Measurements from ENCODE around the gene TNPO1.

Gene TNPO1

DNA sequence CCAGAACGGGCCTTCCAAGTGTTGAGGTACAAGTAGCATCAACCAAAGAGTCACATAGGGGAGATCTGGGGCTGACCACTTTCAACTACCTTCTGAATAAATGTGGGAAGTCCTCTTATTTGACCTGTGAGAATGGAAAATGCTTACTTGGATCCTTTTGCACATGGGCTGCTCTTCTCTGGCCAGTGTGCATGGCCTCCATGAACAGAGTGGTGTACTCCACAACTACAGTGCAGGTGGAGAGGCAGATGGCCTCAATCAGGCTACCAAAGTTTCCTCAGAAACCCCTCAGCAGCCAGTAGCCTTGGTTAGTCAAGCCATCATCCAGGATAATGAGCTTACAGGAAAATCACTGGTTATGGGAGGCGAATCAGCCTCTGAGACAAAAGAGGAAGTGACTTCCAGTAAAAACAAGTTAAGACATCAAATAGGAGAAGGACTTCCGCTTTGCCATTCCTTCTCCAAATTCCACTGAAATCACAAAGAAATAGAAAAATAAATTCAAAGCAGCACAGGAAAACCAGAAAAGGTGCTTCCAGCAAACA lies 121.1 kb downstream of the TNPO1 start:
- DNase-seq = no peak

DNA sequence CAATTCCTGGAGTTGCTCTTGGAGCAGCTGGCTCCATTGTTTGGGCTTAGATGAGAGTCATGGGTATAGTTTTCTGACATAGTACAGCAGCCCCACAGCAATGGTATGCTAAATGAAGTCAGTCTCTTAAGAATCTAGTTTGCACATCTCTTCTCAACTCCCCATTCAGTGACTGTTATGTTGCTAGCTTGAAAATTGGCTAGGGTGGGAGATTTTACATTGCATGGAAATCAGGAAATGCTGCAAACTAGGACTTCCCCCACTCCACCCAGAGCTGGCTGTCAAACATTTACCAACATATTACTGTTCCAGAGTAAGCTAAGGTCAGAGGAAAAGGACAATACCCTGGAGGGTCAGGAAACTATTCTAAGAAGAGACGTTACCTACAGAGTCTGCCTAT lies 121.7 kb downstream of the TNPO1 start:
- no peak for DNase-seq

DNA sequence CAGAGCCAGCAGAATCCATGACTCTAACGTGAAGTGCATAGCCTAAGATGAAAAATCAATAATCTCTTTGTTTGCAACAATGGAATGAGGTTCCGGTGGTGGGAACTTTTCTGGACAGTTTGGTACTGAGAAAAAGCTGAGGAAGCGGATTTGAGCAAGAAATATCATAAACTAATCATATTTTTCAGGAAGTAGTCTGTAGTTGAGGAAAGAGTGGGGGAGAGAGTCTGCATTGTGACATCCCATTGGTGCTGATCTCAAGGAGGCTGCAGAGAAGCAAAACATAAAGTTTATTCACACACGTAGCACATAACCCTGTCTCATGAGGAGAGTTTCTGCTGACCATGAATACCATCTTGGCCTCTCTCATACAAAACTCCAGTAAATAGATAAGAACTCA lies 123.6 kb downstream of the TNPO1 start:
- no peak for DNase-seq

DNA sequence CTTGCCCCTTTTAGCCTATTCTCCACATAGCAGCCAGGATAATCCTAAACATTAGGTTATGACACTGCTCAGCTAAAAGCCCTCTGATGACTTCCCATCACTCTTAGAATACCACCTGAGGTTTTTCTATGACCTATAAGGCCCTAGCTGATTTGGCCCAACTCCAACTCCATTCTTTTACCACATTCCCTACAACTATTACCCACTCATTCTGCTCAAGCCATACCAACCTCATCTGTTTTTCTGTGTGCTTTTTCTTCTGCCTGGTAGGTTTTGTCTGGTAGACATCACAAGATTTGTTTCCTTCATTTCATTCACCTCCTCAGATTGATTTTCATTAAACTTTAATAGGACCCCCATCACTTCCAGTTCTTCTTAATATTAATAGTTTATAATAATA lies 126.8 kb downstream of the TNPO1 start:
- no peak for DNase-seq

DNA sequence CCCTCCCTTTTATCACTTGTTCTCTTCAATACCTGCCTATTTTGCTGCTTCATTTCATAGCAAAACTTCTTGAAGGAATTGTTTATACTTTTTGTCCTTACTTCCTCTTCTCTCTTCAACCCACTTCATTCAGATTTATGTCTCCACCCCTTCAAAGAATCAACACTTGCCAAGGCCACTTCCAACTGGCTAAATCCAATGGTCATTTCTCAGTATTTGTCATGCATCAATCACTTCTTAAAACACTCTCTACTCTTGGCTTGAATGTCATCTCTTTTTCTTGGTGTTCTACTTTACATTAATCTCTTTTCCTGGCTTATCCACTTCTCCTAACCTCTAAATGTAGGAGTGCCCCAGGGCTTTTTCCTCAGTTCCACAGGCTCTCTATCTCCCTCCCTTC lies 131.0 kb downstream of the TNPO1 start:
- DNase-seq = no peak

DNA sequence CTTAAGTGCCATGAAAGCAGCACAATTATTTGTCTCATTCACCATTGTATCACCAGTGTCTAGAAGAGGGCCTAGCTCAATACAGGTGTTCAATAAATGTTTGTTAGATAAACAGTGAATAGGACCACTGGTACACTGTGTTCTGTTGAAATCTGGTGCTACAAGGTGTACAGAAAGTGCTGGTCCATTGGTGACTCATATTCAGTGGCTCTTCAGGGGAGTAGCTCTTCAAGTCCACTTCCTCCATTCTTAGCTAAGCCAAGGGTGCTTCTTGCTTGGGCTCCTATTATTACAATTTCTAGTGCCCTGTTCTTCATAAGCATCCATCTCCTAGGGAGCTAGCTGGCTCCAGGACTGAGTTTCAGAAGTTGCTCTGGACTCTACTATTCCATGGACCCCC lies 133.0 kb downstream of the TNPO1 start:
- DNase-seq = no peak

DNA sequence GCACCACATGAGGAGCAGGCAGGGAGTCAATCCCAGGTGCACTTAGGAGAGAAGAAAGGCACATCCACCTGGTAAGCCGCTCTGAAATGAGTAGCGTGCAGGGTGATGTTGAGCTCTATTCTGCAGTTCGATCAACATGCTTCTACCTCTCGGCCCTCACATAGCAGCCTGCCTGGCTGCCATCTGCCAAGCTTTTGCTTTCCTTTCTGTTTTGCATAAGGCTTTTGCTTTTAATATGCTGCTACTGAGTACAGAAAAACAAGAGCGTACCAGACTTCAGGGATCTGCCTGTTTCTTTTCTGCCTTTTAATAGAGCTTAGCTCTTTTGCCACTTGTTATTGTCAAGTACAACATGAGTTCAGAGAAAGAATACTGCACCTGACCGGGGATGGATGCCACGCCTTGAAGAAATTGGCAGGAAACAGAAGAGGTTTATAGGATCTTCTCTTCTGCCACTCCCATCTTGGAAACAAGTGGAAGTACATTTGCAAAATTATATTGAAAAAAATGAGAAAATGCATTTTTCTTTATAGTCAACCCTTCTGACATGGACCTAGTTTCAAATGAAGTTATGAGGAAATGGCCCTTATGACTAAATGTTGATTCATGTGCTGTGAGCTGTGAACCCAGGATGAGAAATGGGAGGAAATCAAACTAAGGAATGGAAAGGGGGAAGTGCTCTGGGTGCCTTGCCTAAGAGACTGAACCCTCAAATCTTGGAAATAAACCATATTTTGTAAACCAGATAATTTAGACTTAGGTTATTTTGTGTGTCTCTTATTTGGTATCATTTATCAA lies 135.4 kb downstream of the TNPO1 start:
- no peak for DNase-seq

DNA sequence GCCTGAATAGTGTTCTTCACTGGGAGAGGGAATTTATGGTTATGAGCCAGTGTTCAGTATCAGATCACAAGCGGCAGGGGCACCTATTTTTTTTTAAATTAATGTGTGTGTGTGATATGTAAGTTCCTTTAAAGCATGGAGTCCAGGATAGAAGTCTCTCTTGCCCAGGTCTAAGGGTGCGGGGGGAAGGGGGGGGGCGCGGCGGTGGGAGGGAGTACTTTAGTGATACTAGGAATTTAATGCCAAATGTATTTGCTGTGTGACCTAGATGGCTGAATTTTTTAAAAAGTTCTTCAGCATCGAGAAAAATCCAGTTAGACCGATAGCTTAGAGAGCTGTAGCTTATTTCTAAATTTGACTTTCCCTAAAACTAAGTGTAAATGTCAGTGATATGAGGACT lies 137.9 kb downstream of the TNPO1 start:
- no peak for DNase-seq

DNA sequence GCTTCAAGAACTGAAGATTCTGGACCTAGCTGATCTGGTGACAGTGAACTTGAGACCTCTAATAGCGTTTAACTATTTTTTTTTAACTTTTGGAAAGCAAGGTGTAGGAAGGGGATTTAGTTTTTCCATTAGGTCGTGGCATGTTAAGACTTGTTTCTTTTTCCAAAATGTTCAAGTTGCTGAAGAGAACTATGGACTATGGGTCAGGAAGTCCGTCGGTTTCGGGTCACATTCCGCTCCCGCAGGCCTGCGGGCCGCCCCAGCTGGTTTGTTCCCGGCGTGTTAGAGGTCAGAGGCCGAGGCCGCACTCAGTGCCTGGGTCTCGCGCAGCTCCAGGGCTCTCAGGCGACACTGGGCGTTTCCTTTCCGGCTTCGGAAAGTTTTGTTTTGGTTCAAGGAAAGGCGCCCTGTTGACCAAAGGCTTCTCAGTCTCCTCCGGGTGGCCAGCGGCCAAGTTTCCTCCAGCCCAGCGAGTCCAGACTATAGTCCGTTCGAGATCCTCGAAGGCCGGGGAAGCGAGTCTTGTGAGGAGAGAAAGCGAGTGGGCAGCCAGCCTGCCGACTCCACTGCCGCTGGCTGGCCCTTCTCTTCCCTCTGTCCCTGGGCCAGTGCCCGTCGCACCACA lies 138.8 kb downstream of the TNPO1 start:
- DNase-seq = no peak

DNA sequence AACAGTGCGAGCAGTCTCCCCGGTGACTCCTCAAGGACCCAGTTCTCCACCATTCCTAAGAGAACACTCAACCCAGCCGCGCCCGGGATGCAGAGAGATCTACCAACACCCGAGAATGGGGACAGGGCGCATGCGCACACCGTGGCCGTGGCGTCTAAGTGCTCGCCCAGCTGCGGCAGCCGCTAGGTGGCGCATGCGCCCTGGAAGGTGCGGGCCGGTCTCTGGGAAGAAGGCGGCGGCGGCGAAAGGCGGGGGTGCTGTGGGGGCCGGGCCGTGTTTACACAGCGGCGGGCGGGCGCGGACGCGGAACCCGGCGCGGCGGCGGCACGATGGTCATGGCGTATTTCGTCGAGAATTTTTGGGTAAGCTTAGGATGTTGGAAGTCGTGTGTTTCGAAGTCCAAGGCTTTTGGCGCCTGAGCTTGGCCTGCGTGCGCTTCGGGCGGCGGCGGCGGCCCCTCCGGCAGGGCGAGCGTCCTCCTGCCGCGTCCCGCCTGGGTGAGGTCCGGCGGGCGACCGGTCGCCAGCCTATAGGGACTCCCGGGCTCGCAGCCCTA lies 139.4 kb downstream of the TNPO1 start, which contains the start of gene FCHO2:
FCHO2 (plus strand) TSS at position 274 of the 556 bp plus-strand sequence; CDS start at position 330, 56 bp downstream.
- DNase-seq = peak; percentile 96

DNA sequence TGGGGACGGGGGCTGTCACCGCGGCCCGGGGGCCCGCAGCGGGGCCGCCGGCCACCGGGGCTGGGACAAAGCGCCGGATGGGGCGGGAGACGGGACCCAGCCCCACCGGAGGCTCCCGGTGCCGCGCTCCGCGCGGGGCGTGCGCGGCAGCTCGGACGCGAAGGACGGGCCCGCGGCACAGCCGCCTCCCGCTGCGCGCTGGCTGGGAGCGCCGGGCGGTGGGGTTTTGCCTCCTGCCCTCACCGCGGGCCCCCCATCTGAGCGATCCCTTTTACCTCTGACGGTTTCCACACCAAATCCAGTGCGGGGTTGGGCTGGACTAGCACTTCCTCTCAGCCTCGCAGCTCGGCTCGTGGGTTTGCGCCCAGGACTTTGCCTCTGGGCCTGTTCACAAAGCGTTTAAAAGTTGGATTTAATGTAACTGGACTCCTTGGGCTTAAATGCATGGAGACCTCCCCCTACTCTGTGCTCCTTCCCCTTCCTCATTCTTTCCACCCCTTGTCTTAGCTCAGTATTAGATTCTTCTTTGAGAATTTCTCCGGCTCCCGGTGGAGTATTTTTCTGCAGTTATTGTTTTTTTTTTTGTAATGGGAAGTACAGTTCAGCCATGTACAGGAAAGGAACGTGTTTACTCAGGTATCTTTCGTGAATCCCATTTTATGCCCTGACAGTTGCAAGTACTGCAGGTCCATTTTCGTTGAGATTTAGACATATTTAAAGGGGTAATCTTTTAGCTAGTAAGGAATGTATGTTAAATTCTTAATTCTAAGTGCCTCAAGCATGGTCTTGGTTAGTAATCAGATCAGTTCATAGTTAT lies 140.1 kb downstream of the TNPO1 start:
- peak; percentile 11 for DNase-seq

DNA sequence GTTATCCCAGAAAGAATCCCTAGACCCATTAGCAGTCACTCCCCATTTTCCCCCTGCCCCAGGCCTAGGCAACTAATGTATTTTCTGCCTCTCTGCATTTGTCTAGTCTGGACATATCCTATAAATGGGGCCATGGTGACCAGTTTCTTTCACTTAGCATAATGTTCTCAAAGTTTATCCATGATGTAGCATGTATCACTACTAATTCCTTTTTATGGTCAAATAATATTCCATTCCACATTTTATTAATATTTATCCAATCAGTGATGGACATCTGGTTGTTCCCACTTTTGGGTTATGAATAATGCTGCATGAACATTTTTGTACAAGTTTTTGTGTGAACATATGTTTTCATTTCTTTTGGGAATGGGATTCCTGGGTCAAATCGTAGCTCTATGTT lies 140.9 kb downstream of the TNPO1 start:
- DNase-seq = no peak

DNA sequence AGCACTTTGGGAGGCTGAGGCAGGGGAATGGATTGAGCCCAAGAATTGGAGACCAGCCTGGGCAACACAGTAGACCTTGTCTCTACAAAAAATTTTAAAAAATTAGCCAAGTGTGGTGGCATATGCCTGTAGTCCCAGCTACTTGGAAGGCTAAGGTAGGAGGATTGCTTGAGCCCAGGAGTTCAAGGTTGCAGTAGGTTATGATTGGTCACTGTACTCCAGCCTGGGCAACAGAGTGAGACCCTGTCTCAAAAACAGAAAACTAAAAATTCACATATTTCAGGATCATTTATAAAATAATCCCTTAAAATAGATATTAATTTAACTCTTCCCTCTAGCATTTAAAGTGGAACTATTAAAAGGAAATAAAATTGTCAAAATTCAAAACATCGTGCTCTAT lies 142.8 kb downstream of the TNPO1 start:
- no peak for DNase-seq

Data from stimulated activated CD4-positive, alpha-beta T cell treated with anti-CD3 and anti-CD28 coated beads, Interleukin-4, amount 100 ng/mL, for 24 hours (primary cell).